GM23338 (cell line): ENCODE results near the gene SLC5A6. TPM values are rescaled to one million over a fixed set of nuclear protein-coding genes. Genes with fewer than 3 reads are reported as not detected.

Experiments
- ATAC-seq: fragments of 200-7000 bp; cut with Tn5 transposase; 3 replicates; pipeline ENCODE4 v1.9.1; 2020
- DNase-seq: peaks from one replicate; pipeline ENCODE4 v3.0.0-alpha.2; 2015; ENCODE audit warnings: low spot score
- H2AFZ ChIP-seq: fragments of 200-600 bp; sonication (generic); 2 replicates; pipeline ENCODE4 v1.8.0; 2016; ENCODE audit warnings: antibody characterized with exemption, mild to moderate bottlenecking, moderate library complexity
- H3F3A ChIP-seq: fragments of 200-600 bp; sonication (generic); replicated peaks from 2 replicates; pipeline ENCODE4 v1.8.0; 2017; ENCODE audit warnings: antibody characterized with exemption, mixed run types, low read depth
- H3K27ac ChIP-seq: fragments of 200-600 bp; sonication (generic); 2 replicates; pipeline ENCODE4 v1.6.1; 2016; ENCODE audit warnings: low read depth
- H3K27me3 ChIP-seq: fragments of 200-600 bp; sonication (generic); 2 replicates; pipeline ENCODE4 v1.8.0; 2016; ENCODE audit warnings: mild to moderate bottlenecking, mixed run types, moderate library complexity; ENCODE audit not compliant: insufficient read depth
- H3K36me3 ChIP-seq: fragments of 200-600 bp; sonication (generic); 2 replicates; pipeline ENCODE4 v1.8.0; 2016; ENCODE audit warnings: mild to moderate bottlenecking; ENCODE audit not compliant: insufficient read depth
- H3K4me1 ChIP-seq: fragments of 200-600 bp; sonication (generic); 2 replicates; pipeline ENCODE4 v1.8.0; 2016; ENCODE audit warnings: mild to moderate bottlenecking, moderate library complexity; ENCODE audit not compliant: insufficient read depth
- H3K4me2 ChIP-seq: fragments of 200-600 bp; sonication (generic); 2 replicates; pipeline ENCODE4 v1.7.1; 2017; ENCODE audit warnings: mixed run types
- H3K4me3 ChIP-seq: fragments of 200-600 bp; sonication (generic); 2 replicates; pipeline ENCODE4 v1.6.1; 2016; ENCODE audit warnings: mixed run types
- H3K79me2 ChIP-seq: fragments of 200-600 bp; sonication (generic); replicated peaks from 2 replicates; pipeline ENCODE4 v1.8.0; 2017; ENCODE audit warnings: mild to moderate bottlenecking; ENCODE audit not compliant: insufficient read depth
- H3K9me2 ChIP-seq: fragments of 200-600 bp; sonication (generic); 2 replicates; pipeline ENCODE4 v1.8.0; 2017; ENCODE audit not compliant: insufficient read depth
- H4K20me1 ChIP-seq: fragments of 200-600 bp; sonication (generic); replicated peaks from 2 replicates; pipeline ENCODE4 v1.8.0; 2017; ENCODE audit warnings: mild to moderate bottlenecking; ENCODE audit not compliant: insufficient read depth
- H3K27ac Mint-ChIP-seq: 2 replicates; pipeline ENCODE4 v1.8.0; 2020; ENCODE audit warnings: inconsistent platforms, mild to moderate bottlenecking, moderate library complexity, mixed read lengths
- H3K27me3 Mint-ChIP-seq: 3 replicates; pipeline ENCODE4 v1.8.0; 2022; ENCODE audit warnings: low read depth, mild to moderate bottlenecking, moderate library complexity, mixed read lengths, inconsistent platforms; ENCODE audit not compliant: insufficient read depth, poor library complexity
- H3K36me3 Mint-ChIP-seq: 3 replicates; pipeline ENCODE4 v1.8.0; 2021; ENCODE audit warnings: low read depth, mild to moderate bottlenecking, inconsistent platforms, moderate library complexity, mixed read lengths
- H3K4me1 Mint-ChIP-seq: 3 replicates; pipeline ENCODE4 v1.8.0; 2020; ENCODE audit warnings: mild to moderate bottlenecking, inconsistent platforms, mixed read lengths
- H3K4me3 Mint-ChIP-seq: 3 replicates; pipeline ENCODE4 v1.8.0; 2021; ENCODE audit warnings: moderate library complexity, mild to moderate bottlenecking, inconsistent platforms, mixed read lengths
- H3K9me3 Mint-ChIP-seq: 3 replicates; pipeline ENCODE4 v1.8.0; 2020; ENCODE audit warnings: moderate library complexity, mild to moderate bottlenecking, inconsistent platforms, mixed read lengths
- CREB1 ChIP-seq: fragments of 250-450 bp; sonication (Bioruptor Pico); IDR thresholded peaks from 2 replicates; pipeline ENCODE4 v1.5.0; 2020; ENCODE audit warnings: low read depth, mild to moderate bottlenecking, moderate library complexity
- EZH2 ChIP-seq: fragments of 200-600 bp; sonication (generic); IDR thresholded peaks from one replicate; pipeline ENCODE4 v1.8.0; 2017; ENCODE audit warnings: antibody characterized with exemption, mild to moderate bottlenecking, low read depth; ENCODE audit not compliant: unreplicated experiment
- EZH2phosphoT487 ChIP-seq: fragments of 200-600 bp; sonication (generic); IDR thresholded peaks from one replicate; pipeline ENCODE4 v1.8.1; 2018; ENCODE audit warnings: antibody characterized with exemption; ENCODE audit not compliant: unreplicated experiment
- JUNB ChIP-seq: IDR thresholded peaks from one replicate; pipeline ENCODE4 v1.6.1; 2016; ENCODE audit warnings: antibody characterized with exemption; ENCODE audit not compliant: unreplicated experiment
- NANOG ChIP-seq: IDR thresholded peaks from 2 replicates; pipeline ENCODE4 v1.6.1; 2016; ENCODE audit warnings: antibody characterized with exemption, borderline replicate concordance
- POLR2AphosphoS5 ChIP-seq: IDR thresholded peaks from 2 replicates; pipeline ENCODE4 v1.6.1; 2016; ENCODE audit warnings: antibody characterized with exemption, low read depth
- STAT1 ChIP-seq: IDR thresholded peaks from one replicate; pipeline ENCODE4 v1.6.1; 2016; ENCODE audit warnings: antibody characterized with exemption; ENCODE audit not compliant: unreplicated experiment
- ZNF114 ChIP-seq: fragments of 250-450 bp; sonication (Bioruptor Pico); IDR thresholded peaks from 2 replicates; pipeline ENCODE4 v1.5.0; 2020; ENCODE audit warnings: mild to moderate bottlenecking, moderate library complexity
- ZNF331 ChIP-seq: fragments of 250-450 bp; sonication (Bioruptor Pico); IDR thresholded peaks from 2 replicates; pipeline ENCODE4 v1.5.0; 2020; ENCODE audit warnings: low read depth, mild to moderate bottlenecking, moderate library complexity
- polyA plus RNA-seq: library from polyadenylated mRNA; unstranded; fragments of >200 nt; fragmentation: Nextera tagmentation; extraction: Ambion mirVana; gene quantifications from 2 replicates; pipeline ENCODE4 v1.2.1, GENCODE V29; 2016
- total RNA-seq: library from RNA; depleted of rRNA; stranded (reverse); fragments of >200 nt; shearing (Covaris generic); gene quantifications from 2 replicates; pipeline ENCODE4 v1.2.3, GENCODE V29; 2014
- TF ChIP-seq, protein P1 (sequence below), 2 experiments: fragments of 200-600 bp in 1 of 2; sonication (generic) in 1 of 2; conservative IDR thresholded peaks; 2 replicates each; pipeline versions ENCODE4 v1.5.1 to v1.6.1; 2016 to 2017; ENCODE audit warnings: antibody characterized with exemption in 2 of 2, low read depth in 2 of 2, mild to moderate bottlenecking in 2 of 2, moderate library complexity in 1 of 2
- TF ChIP-seq, protein P2 (sequence below): IDR thresholded peaks from 2 replicates; pipeline ENCODE4 v1.6.1; 2016; ENCODE audit warnings: antibody characterized with exemption
- TF ChIP-seq, protein P3 (sequence below): IDR thresholded peaks from one replicate; pipeline ENCODE4 v1.6.1; 2018; ENCODE audit warnings: antibody characterized with exemption; ENCODE audit not compliant: unreplicated experiment

The SLC5A6 gene
- total and polyA plus RNA-seq, 2 experiments from 2014 or later: 44.3 to 153 TPM

DNA sequence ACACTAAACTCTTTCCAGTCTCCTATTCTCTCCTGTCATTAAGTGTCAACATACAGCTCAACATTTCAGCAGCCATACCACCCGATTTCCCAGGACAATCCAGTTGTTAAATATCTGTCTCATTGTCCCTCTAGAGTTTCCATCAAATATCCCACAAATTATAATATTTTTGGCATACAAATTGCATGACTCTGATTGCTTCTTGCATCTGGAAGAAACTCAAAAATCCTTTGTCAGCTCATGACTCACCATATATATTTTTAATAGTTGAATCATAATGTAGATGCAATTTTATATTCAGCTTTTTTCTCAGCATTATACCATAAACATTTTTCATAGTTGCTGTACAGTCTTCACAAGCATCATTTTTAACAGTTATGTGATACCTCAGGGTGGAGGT, 43.6 kb upstream of the SLC5A6 start:
- H3K4me3 Mint-ChIP-seq: no peak overlapping the region; the same call in 2 of the 3 replicates
- H3K9me3 Mint-ChIP-seq: no peaks in the 10 kb centered on the region
- ATAC-seq (no peak), DNase-seq (no peak)
- H3K27me3 Mint-ChIP-seq: peaks cover 20% of the 10 kb centered on the region
- Histone ChIP-seq H3K4me2 (no peak overlapping the region), H3K27me3 (peaks cover 20% of the 10 kb centered on the region), H4K20me1 (no peaks in the 10 kb centered on the region; the same call in 1 of the 2 replicates), H3K4me1 (peaks cover 7% of the 10 kb centered on the region), H3K27ac (no peak overlapping the region), H2AFZ (no peak overlapping the region), H3K4me3 (no peak overlapping the region), H3F3A (0 out of 2 replicates have a peak, but pooled peaks cover 5% of the 10 kb centered on the region), H3K36me3 (no peaks in the 10 kb centered on the region), H3K79me2 (no peaks in the 10 kb centered on the region), H3K9me2 (no peaks in the 10 kb centered on the region)
- peaks cover 15% of the 10 kb centered on the region for H3K4me1 Mint-ChIP-seq
- H3K27ac Mint-ChIP-seq: no peak overlapping the region
- no peaks in the 10 kb centered on the region; the same call in 2 of the 3 replicates for H3K36me3 Mint-ChIP-seq
- TF ChIP-seq, protein P1, sequence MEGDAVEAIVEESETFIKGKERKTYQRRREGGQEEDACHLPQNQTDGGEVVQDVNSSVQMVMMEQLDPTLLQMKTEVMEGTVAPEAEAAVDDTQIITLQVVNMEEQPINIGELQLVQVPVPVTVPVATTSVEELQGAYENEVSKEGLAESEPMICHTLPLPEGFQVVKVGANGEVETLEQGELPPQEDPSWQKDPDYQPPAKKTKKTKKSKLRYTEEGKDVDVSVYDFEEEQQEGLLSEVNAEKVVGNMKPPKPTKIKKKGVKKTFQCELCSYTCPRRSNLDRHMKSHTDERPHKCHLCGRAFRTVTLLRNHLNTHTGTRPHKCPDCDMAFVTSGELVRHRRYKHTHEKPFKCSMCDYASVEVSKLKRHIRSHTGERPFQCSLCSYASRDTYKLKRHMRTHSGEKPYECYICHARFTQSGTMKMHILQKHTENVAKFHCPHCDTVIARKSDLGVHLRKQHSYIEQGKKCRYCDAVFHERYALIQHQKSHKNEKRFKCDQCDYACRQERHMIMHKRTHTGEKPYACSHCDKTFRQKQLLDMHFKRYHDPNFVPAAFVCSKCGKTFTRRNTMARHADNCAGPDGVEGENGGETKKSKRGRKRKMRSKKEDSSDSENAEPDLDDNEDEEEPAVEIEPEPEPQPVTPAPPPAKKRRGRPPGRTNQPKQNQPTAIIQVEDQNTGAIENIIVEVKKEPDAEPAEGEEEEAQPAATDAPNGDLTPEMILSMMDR (conservative IDR thresholded peaks at IDR 0.05; ENCODE audit: low read depth in 2 of 2): no peak
- TF ChIP-seq, protein P2, sequence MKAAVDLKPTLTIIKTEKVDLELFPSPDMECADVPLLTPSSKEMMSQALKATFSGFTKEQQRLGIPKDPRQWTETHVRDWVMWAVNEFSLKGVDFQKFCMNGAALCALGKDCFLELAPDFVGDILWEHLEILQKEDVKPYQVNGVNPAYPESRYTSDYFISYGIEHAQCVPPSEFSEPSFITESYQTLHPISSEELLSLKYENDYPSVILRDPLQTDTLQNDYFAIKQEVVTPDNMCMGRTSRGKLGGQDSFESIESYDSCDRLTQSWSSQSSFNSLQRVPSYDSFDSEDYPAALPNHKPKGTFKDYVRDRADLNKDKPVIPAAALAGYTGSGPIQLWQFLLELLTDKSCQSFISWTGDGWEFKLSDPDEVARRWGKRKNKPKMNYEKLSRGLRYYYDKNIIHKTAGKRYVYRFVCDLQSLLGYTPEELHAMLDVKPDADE: no peak
- no peak for TF ChIP-seq CREB1 (CRISPR knock-in tag)
- TF ChIP-seq STAT1: no peak
- TF ChIP-seq ZNF331 (CRISPR knock-in tag): no peak
- no peak for TF ChIP-seq ZNF114 (CRISPR knock-in tag)

DNA sequence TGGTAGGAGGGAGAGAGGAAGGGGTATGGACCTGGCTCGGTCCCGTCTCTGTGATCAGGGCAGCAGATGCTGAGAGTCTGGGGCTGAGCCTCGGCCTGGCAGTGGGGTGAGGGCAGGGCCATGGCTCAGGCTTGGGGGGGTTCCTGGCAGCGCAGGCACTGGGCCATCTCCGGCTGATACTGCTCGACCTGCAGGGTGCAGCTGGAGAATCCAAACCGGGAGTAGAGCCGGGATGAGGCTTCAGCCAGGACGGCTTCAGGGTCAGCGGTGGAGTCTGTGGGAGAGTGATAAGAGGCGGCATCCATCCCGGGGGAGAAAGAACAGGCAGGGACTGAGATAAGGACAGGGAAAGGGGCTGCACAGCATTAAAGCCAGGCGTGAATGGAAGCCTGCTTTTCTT, 43.1 kb upstream of the SLC5A6 start:
- Mint-ChIP-seq H3K36me3 (no peaks in the 10 kb centered on the region; the same call in 2 of the 3 replicates), H3K4me3 (no peak overlapping the region; the same call in 2 of the 3 replicates), H3K4me1 (peaks cover 18% of the 10 kb centered on the region), H3K27ac (no peak overlapping the region), H3K27me3 (peaks cover 19% of the 10 kb centered on the region), H3K9me3 (no peaks in the 10 kb centered on the region)
- no peaks in the 10 kb centered on the region; the same call in 1 of the 2 replicates for H4K20me1 ChIP-seq
- no peaks in the 10 kb centered on the region for H3K9me2 ChIP-seq
- no peak overlapping the region for H3K4me3 ChIP-seq
- no peaks in the 10 kb centered on the region for H3K79me2 ChIP-seq
- H3K4me1 ChIP-seq: peaks cover 10% of the 10 kb centered on the region
- H3K36me3 ChIP-seq: no peaks in the 10 kb centered on the region
- H3K4me2 ChIP-seq: no peak overlapping the region
- no peak for DNase-seq
- H2AFZ ChIP-seq: no peak overlapping the region
- no peak overlapping the region for H3K27ac ChIP-seq
- no peak for ATAC-seq
- H3F3A ChIP-seq: 0 out of 2 replicates have a peak, but pooled peaks cover 5% of the 10 kb centered on the region
- H3K27me3 ChIP-seq: peaks cover 19% of the 10 kb centered on the region
- no peak for TF ChIP-seq EZH2
- no peak for TF ChIP-seq ZNF331 (CRISPR knock-in tag)
- TF ChIP-seq STAT1: no peak
- TF ChIP-seq, protein P1 (conservative IDR thresholded peaks at IDR 0.05; ENCODE audit: low read depth in 2 of 2): no peak
- TF ChIP-seq, protein P3, sequence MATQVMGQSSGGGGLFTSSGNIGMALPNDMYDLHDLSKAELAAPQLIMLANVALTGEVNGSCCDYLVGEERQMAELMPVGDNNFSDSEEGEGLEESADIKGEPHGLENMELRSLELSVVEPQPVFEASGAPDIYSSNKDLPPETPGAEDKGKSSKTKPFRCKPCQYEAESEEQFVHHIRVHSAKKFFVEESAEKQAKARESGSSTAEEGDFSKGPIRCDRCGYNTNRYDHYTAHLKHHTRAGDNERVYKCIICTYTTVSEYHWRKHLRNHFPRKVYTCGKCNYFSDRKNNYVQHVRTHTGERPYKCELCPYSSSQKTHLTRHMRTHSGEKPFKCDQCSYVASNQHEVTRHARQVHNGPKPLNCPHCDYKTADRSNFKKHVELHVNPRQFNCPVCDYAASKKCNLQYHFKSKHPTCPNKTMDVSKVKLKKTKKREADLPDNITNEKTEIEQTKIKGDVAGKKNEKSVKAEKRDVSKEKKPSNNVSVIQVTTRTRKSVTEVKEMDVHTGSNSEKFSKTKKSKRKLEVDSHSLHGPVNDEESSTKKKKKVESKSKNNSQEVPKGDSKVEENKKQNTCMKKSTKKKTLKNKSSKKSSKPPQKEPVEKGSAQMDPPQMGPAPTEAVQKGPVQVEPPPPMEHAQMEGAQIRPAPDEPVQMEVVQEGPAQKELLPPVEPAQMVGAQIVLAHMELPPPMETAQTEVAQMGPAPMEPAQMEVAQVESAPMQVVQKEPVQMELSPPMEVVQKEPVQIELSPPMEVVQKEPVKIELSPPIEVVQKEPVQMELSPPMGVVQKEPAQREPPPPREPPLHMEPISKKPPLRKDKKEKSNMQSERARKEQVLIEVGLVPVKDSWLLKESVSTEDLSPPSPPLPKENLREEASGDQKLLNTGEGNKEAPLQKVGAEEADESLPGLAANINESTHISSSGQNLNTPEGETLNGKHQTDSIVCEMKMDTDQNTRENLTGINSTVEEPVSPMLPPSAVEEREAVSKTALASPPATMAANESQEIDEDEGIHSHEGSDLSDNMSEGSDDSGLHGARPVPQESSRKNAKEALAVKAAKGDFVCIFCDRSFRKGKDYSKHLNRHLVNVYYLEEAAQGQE: no peak
- no peak for TF ChIP-seq CREB1 (CRISPR knock-in tag)
- no peak for TF ChIP-seq POLR2AphosphoS5
- TF ChIP-seq EZH2phosphoT487: no peak
- TF ChIP-seq, protein P2: no peak
- TF ChIP-seq NANOG: no peak
- no peak for TF ChIP-seq ZNF114 (CRISPR knock-in tag)
- TF ChIP-seq JUNB: no peak
